HCEC 1CT (cell line): Measurements from ENCODE around the gene NAA60.

Source experiments
- DNase-seq: peaks from one replicate; pipeline ENCODE4 v3.0.0-alpha.2; 2017

Gene NAA60

DNA sequence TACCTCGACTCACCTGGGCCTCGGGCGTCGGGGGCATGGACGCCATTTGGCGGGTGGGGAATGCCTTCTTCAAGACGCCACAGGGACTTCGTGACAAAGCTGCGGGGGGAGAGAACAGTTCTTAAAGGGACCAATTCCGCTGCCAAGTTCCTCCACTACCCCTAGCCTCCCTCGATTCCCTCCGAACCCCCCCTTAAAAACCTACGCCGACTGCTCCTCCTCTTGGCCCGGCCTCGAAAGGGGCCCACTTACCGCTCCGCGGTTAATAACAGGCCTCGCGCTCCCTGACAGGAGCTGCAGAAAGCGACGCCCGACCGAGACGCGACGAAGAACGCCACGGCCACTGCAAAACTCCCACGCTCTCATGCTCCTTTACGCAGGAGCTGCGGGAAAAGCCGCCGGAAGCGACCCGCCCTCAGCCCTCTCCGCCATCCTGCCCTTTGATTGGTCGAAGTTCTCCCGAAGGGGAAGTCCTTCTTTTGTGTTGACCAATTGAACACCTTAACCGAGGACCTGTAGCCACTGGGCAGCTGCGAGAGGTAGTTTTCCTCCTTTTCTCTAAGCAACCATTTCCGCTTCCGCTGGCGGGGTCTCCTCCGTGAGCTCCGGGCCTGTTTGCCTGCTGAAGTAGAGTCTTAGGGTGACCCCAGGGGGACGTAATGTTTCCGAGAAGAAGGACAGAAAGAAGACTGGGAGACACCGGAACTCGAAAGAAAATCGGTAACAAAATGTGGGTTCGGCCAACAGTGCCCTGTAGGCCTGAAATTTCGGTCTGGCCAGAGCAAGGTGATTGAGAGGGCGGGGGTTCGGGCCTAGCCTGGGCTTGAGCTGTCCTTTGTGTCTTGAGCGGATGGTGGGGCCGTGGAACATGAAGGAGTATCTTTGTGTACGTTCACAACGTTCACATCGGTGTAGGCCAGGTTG is at the start of gene NAA60, which contains the start of gene ZNF597:
Gene NAA60, plus strand, starts transcription at position 573 of the 924 bp plus-strand sequence. CDS start 32,548 bp downstream, outside the sequence.
Gene ZNF597, minus strand, starts transcription at position 397 of the 924 bp plus-strand sequence. Its CDS starts 351 bp downstream, at position 46.
- peak; percentile 85 for DNase-seq

DNA sequence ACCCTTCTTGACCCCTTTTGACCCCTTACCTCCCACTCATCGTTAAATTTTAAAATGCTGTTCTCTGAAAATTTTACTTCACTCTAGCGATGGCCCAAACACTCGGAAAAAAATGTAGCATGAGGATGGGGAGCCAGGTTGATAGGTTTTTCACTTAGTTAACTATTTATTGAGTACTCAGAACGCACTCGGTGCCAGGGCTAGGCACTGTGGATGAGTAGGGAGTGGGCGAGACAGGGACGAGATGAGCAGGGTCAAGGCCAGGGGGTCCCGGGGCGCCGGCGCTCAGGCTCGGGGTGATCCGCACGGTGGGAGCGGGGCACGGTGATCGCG is 43.1 kb upstream of the NAA60 start:
- no peak for DNase-seq

DNA sequence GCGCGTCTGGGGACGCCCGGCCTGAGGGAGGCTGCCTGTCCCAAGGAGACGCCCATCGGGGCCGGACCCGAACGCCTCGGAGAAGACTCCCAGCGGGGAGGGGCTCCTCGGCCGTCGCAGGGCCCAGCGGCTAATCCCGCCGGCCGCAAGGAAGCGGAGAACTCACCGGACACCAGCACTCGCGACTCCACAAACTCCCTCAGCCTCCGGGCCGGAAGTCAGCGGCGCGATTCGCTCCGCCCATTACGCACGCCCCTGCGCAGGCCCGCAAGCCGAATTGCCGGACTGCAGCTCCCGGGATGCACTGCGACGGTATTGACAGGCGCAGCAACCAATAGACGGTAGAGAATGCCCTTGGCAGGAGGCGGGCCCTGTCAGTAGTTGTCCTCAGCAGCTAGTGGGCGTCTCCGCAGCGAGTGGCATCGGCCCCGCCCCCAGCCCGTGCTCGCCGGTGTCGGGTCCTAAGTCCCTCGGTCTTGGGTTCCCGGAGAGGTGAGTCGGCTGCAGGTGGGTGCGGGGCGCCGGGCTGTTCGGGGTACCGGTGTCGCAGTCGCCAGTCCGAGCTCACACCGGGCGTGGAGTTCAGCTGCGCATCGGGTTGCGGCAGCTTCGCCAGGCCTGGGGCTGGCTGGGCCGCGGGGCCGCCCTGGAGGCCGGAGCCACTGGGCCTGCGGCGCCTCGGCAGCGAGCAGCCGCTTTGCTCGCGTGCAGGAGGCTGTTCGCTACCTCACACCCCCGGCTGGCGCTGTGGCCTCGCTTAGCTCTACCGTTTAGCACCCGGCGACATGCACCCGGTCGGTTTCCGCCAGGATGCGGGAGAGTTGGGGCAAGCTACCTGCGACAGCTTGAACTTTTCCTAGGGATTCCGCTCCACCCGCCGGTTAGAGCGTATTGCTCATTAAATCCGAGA is 42.4 kb upstream of the NAA60 start, which contains the start of the genes ZNF174 and ZSCAN32:
Gene ZNF174, plus strand, starts transcription at position 437 of the 910 bp plus-strand sequence. CDS start 790 bp downstream, outside the sequence.
Gene ZSCAN32, minus strand, starts transcription at position 226 of the 910 bp plus-strand sequence. CDS start 3,447 bp downstream, outside the sequence.
- DNase-seq = peak; percentile 99

DNA sequence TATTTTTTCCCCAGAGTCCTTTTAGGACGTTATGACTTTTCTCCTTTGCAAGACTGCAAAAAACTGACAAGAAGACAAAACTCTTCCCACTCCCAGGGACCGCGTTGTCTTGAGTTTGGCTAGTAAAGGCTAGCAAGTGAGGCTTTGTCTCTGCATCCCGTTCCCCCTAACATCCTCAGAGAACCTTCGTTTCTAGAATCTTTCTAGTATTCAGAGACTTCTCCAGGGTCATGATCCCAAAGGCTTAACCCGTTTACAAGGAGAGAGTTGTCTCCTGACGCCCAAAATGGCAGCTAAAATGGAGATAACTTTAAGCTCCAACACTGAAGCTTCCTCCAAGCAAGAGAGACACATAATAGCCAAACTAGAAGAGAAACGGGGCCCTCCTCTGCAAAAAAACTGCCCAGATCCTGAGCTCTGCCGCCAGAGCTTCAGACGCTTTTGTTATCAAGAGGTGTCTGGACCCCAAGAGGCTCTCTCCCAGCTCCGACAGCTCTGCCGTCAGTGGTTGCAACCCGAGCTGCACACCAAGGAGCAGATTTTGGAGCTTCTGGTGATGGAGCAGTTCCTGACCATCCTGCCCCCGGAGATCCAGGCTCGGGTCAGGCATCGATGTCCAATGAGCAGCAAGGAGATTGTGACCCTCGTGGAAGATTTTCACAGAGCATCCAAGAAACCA is 41.6 kb upstream of the NAA60 start:
- DNase-seq = no peak

DNA sequence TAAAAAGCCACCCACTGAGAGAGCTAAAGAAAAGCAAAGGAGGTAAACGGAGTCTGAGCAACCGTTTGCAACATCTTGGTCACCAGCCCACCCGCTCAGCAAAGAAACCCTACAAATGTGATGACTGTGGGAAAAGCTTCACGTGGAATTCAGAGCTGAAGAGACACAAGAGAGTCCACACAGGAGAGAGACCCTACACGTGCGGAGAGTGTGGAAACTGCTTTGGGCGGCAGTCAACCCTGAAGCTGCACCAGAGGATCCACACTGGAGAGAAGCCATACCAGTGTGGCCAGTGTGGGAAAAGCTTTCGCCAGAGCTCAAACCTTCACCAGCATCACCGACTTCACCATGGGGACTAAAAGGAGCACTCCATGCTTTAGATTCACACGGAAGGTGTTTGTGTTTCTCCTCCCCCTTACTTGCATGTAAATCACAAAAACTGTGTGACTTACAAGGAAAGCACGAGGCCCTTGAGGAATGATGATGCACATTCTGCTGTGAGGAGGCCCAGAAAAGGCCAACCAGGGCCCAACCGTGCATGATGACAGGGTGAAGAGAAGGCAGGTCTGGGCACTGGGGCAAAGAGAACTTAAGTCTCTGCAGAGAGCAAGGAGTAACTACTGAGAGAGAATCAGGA is 34.8 kb upstream of the NAA60 start:
- no peak for DNase-seq

DNA sequence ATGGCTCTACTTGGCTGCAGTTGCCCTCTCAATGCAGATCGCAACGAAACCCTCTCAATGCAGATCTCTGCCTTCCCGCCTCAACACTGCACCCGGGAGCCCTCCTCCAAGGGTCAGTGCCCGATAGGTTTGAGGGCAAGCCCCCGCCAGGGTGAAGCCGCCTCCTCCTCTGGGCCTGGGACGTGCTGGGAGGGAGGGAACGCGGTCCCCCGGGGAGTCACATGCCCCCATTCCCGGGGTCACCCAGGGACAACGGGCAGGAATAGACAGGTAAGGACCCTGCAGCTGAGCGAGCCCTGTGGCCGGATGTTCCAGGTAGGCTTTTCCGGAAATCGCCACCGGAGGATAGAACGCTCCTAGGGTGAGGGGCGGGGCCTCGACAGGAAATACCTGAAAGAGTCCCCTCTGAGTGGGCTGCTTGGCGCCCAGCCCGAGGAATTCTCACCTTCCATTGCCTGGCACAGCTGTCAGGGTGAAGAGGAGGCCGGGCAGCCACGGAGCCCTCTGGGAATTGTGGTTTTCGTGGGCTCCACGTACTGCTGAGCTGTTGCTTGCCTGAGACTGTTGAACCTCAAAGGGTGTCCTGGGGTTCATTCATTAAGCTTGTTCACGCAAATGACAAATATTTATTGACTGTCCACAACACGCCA is 29.6 kb upstream of the NAA60 start:
- DNase-seq = no peak

DNA sequence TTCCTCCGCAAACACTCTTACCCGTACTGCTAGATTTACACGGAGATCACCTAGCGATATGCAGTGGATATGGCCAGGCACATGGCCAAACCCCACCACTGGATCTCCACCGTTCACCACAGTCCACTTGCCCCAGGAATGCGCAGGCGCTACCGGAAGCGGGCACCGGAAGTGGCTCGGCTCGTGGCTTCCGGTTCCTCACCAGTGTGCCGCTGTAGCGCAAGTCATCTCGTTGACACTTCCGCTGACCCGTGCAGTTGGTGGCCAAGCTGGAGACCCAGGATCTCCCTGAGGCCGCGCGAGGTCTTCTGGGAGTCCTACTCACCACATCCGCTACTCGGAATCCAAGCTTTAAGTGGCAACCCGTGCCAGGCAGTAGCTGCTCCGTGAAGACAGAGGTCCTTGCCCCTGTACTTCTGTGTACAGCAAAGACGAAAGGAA is 11.7 kb upstream of the NAA60 start:
- peak; percentile 4 for DNase-seq

DNA sequence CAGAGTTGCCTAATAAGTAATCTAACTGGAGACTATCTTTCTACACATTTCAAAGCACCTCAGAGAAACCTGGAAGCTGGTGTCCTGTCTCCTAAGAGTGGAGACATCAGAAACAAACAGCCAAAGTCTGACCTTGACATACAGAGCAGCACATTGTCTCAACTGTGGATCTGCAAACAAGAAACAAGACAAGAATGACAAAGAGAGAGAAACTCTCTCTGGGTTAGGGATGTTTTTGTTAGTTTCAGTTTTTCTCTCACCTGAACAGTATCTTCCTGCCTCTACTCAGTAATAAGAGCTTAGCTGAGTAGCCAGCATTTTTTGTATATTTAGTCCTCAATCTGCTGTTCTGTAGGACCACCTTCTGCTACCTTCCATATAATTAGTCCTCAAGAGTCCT is 9.1 kb upstream of the NAA60 start:
- DNase-seq = no peak

DNA sequence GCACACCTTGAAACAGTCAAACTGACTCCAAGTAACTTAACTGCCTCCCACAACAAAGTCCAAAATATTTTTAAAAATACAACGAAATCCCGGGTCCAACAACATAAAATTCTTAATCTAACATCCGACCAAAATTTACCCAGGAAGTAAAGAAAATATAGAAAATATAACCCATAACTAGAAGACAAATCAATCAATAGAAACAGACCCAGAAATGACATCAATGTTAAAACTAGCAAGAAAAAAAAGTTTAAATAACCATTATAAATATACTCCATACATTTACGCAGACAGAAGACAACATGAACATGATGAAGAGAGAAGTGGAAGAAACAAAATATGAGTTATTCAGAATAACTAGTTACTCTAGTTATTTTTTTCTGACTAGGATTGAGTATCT is 3.8 kb upstream of the NAA60 start:
- no peak for DNase-seq

DNA sequence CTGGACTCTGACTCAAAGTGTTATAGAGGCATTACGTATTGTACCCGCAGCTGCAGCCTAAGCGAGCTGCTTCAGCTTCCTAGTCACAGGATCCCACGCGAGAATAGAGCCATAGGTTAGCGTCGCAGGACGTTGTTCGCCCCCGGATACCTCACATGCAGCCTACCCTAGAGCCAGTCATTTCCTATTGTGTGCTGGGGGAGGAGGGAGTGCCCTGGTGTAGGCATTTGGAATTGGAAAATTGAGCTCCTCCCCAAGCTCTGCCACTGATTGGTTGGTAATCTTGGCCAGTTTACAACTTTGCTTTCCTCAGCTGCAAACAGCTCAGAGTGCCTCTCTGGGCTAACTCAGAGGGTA is 530 bp downstream of the NAA60 start:
- peak; percentile 65 for DNase-seq

DNA sequence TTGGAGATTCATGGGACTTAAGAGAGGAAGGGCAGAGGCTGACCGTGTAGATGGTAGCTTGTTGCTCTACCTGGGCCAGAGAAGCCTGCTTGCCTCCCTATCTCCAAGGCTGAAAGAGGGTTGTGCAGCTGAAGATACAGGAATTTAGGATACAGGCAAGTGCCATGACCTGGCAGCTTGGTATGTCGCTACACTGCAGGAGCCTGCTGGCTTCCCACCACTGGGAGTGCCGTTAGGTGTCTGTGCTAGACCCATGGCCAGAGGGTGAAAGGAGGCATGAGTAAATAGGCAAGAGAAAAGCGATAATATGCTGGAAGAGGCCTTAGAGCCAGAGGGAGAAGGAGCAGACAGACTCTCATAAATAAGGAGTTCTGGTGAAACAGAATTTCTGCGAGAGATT is 10.6 kb downstream of the NAA60 start:
- DNase-seq = no peak

DNA sequence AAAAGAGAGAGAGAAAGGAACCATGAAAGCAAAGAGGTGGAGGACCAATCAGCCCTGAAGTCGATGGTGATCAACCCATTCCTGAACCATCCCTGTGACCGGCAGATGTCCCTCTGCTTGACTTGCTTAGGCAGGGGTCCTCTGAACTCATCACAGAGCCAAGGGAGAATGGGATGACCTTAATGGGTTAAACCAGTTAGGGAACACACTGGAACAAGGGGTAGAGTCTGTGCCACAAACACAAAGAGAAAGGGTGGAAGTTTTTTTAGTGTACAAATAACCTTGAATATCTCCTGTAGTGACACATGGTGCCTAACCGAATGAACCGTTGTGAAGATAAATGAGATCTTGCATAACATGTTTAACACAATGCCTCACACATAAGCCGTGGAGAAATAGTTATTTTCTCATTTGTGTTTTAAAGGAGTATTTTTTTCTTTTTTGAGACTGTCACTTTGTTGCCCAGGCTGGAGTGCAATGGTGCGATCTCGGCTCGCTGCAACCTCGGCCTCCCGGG is 11.2 kb downstream of the NAA60 start:
- no peak for DNase-seq

DNA sequence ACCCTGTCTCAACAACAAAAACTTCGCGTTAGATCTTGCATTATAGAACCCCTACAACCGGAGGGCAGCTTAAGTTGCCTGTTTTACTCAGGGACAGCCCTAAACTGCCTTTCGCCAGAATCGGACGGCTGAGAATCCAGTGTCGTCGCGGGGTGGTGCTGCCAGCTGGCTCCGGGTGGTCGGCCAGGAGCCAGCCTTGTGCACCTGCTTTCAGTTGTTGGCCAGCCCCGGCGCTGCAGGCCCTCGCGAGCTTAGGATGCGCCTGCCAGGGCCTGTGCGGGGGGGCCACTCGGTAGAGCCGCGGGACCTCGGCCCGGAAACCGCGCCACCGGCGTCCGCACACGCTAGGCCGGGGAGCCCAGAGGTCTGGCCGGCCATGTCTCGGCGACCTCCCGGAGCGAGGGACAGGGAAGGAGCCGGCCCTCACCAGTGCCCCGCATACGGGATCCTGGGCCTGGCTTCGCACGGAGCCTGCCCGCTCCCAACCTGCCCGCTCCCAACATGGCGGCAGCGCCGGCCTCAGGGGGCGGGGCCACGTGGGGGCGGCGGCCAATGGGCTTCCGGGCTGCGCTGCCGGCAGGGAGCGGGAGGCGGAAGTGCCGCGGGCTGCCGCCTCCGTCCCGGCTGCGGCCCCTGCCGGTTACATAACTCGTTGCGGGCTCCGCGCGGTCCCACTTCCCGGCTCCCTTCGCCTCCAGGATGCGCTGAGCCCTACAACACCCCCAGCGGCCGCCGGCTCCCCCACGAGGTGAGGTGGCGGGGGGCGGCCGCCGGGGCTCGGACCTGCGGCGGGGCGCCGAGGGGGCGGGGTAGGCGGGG is 14.2 kb downstream of the NAA60 start:
- DNase-seq = peak; percentile 88

DNA sequence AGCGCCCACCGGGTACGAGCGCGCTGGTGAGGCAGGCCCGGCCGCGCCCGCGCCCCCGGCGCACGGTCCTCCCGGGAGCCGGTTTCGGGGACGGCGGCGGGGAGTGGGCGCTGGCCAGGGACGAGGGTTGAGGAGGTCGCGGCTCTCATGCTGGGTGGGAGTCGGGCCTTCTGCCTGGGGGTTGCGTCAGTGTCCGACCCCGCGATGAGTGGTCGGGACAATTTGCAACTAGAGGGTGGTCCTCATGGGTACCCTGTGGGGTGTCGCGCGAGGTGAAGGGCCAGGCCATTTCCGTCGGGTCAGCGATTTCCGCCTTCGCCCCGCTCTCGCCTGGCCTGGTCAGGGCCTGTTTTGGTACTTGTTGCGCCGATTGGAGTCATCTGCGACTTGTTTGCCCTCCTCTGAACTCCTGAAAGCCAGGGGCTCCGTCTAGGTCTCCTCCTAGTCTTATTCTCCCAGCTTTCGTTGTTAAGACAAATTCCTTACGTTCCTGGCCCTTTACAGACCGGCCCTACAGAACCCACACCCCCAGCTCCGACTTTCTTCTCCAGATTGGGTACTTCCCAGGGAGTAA is 14.9 kb downstream of the NAA60 start:
- DNase-seq = peak; percentile 27

DNA sequence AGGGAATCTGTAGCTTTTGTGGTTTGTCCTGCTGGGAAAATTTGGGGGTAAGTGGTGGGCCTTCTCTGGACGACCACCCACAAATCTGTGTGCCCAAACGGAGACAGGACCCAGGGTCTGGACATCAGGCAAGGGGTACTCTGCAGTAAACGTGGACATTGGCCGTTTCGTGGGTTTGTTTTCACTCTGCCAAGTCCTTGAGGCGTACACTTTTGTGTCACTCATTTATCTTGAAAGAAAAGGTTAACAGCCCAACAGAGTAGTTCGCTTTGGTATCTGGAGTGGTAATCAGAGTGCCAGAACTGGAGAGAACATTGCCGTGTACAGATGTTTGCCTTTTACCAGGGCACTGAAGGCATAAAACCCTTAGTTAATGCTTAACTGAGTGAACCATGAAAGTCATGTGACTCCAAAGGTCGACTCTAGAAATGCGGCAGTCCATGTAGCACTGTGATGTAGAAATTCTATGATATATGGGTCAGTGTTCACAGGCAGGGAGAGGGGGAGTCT is 15.4 kb downstream of the NAA60 start:
- peak; percentile 14 for DNase-seq

DNA sequence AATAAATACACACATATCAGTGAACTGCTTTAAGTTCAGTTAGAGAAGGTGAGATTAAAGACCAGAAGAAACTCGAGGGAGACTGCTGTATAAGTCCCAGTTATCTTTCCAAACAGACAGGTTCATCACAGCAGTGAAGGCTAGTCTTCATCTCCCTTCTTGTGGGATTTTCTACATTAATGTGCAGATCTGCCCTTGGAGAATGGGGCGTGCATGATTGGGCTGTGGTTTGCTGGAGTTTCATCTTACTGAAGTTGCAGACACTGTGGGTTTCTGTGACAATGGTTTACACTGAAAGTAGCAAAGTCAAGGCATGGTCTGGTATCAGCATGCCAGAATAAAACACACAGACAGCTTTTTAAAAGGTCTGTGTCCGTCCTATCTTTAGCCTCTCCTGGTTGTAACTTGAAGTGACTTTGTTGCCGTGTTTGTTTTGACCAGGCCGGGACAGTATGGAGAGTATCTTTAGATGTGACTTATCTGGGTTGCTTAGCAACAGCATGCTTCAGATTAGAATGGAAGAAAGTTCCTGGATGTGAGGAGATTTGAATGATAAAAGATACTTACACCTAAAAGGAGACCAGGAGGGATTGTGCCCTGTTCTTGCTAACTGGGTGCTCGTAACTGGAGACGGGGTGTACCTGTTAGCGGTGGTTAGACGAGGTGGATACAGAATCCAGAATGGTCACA is 16.1 kb downstream of the NAA60 start:
- DNase-seq = no peak

DNA sequence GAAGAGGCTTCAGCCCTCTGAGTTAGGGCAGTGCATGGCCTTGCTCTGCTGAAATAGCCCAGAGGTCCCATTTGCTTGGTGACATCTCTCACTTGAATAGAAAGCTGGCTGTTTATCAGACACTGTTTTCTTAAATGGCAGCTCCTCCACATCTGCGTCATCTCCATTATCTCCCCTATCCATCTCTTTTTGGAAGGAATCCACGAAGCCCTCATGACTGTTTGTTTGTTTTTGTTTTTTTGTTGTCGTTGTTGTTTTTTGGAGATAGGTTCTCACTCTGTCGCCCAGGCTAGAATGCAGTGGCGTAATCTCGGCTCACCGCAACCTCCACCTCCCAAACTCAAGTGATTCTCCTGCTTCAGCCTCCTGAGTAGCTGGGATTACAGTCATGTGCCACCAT is 16.6 kb downstream of the NAA60 start:
- no peak for DNase-seq

DNA sequence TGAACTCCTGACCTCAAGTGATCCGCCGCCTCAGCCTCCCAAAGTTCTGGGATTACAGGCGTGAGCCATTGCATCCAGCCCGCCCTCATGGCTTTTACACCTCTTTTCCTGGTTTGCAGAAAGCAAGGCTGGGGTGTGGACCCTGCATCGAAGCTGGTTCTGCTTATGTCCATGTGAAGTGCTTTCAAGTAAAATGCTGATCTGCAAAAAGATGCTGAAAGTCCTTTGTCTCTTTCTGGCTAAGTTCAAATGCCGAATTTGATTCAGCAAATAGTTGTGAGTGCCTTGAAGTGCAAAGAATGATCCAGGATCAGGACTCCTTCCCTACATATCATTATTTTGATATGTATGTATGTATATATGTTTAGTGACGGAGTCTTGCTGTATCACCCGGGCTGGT is 17.1 kb downstream of the NAA60 start:
- no peak for DNase-seq

DNA sequence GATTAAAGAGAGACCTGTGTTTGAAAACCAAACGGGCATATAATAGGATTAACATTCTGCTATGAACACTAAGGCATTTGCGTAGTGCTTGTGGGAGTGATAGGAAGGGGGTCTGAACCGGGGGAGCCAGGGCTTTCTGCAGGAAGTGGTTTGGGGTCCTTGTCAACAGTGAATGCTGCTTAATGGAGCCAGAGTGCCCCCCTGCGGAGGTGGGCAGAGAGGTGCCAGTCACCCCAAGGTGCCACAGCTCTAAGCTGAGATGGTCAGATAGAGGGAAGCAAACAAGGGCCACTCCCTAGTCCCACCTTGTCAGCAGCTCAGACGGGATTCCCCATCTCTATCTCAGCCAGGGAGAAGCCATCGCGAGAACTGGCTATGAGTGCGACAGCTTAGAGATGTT is 17.7 kb downstream of the NAA60 start:
- no peak for DNase-seq
